Measurements from ENCODE around the gene PPARD. TPM values are rescaled to one million over a fixed set of nuclear protein-coding genes. Genes with fewer than 3 reads are reported as not detected.

PPARD gene
- 7.6 and 9.1 TPM in 2 replicates for total RNA-seq
- polyA plus RNA-seq = 17.4 and 20.4 TPM in 2 replicates

DNA sequence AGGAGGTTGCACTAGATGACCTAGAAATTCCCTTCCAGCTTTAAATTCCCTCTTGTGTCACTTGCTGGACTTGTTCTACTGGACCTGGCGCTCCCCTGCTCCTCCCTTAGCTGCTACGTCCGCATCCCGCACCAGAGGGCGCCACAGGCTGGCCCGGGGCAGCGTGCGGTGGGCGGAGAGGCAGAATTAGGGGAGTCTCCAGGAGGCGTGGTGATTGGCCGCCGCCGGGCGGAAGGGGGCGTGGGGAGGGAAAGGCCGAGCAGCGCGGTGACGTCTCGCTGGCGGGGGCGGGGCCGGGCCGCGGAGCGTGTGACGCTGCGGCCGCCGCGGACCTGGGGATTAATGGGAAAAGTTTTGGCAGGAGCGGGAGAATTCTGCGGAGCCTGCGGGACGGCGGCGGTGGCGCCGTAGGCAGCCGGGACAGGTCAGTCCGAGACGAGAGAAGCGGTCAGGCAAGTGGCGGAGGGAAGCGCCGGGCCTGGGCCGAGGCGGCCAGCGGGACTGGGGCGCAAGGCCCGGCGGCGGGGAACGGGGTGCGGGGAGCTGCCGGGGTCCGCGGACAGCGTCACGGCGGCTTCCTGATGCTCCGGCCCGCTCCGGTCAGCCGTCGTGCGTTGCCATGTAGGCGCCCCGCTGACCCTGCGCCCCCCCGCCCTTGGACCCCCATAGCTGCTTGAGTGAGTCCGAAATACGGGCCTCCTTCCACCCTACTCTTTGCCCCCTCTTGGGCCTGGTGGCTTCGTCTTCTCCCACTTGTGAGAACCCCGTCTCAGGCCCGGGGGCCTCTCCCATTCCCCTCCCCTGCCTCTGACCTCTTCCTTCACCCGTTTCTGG is at the start of gene PPARD:
TSS of gene PPARD (plus strand) at position 301 of the 834 bp plus-strand sequence. CDS start 68,530 bp downstream, outside the sequence.
- Histone ChIP-seq H3K4me3 (peak within 1 kb of the TSS; percentile 90), H2AFZ (peak within 1 kb of the TSS; percentile 46), H4K20me1 (ENCODE audit: insufficient read depth, poor library complexity, severe bottlenecking) (no peaks in the 10 kb centered on the region), H3K27ac (peak within 1 kb of the TSS; percentile 88), H3K79me2 (peaks cover 46% of the 10 kb centered on the region), H3K27me3 (no peaks in the 10 kb centered on the region), H3K9me3 (ENCODE audit: low read depth) (no peaks in the 10 kb centered on the region), H3K4me1 (ENCODE audit: insufficient read depth) (peaks cover 11% of the 10 kb centered on the region), H3K36me3 (replicated peaks; ENCODE audit: insufficient read depth, low read depth) (no peaks in the 10 kb centered on the region), H3K9me2 (replicated peaks; ENCODE audit: insufficient read depth) (no peaks in the 10 kb centered on the region), H3K4me2 (peak within 1 kb of the TSS; percentile 96)
- peak; percentile 98 for DNase-seq (ENCODE audit: low spot score)
- WGBS (ENCODE audit: low lambda C conversion rate, missing lambda C conversion rate) = under 1% methylated on average over 31 of the region's 77 CpGs
- TF ChIP-seq EZH2phosphoT487 (IDR thresholded peaks at IDR 0.05; ENCODE audit: low read depth, severe bottlenecking, unreplicated experiment) = no peak
- TF ChIP-seq CTCF (IDR thresholded peaks at IDR 0.05; ENCODE audit: poor library complexity) = peak; percentile 99
- TF ChIP-seq EZH2 (IDR thresholded peaks at IDR 0.05; ENCODE audit: borderline replicate concordance) = no peak

GRCh38 chr6:35293681-35294080 is 48.7 kb upstream of the PPARD start:
- TF ChIP-seq EZH2 (IDR thresholded peaks at IDR 0.05; ENCODE audit: borderline replicate concordance) (no peak), EZH2phosphoT487 (IDR thresholded peaks at IDR 0.05; ENCODE audit: low read depth, severe bottlenecking, unreplicated experiment) (no peak), CTCF (IDR thresholded peaks at IDR 0.05; ENCODE audit: poor library complexity) (no peak)
- no peak overlapping the region for H2AFZ ChIP-seq
- H3K79me2 ChIP-seq = no peaks in the 10 kb centered on the region
- no peaks in the 10 kb centered on the region for H3K9me2 ChIP-seq (replicated peaks; ENCODE audit: insufficient read depth)
- H3K4me1 ChIP-seq (ENCODE audit: insufficient read depth) = peaks cover 5% of the 10 kb centered on the region
- no peaks in the 10 kb centered on the region for H3K9me3 ChIP-seq (ENCODE audit: low read depth)
- WGBS (ENCODE audit: low lambda C conversion rate, missing lambda C conversion rate) = 94% methylated on average over 9 of the region's 9 CpGs
- DNase-seq (ENCODE audit: low spot score) = no peak
- no peaks in the 10 kb centered on the region for H3K27me3 ChIP-seq
- H4K20me1 ChIP-seq (ENCODE audit: insufficient read depth, poor library complexity, severe bottlenecking) = no peaks in the 10 kb centered on the region
- H3K4me3 ChIP-seq = no peak overlapping the region
- H3K4me2 ChIP-seq = no peak overlapping the region
- H3K36me3 ChIP-seq (replicated peaks; ENCODE audit: insufficient read depth, low read depth) = no peaks in the 10 kb centered on the region
- no peak overlapping the region for H3K27ac ChIP-seq

GRCh38 chr6:35294308-35294945 is 47.9 kb upstream of the PPARD start:
- no peaks in the 10 kb centered on the region for H3K36me3 ChIP-seq (replicated peaks; ENCODE audit: insufficient read depth, low read depth)
- H3K4me2 ChIP-seq = no peak overlapping the region
- peak; percentile 71 for DNase-seq (ENCODE audit: low spot score)
- 51% methylated on average over 10 of the region's 10 CpGs for WGBS (ENCODE audit: low lambda C conversion rate, missing lambda C conversion rate)
- H3K4me1 ChIP-seq (ENCODE audit: insufficient read depth) = peaks cover 5% of the 10 kb centered on the region
- H3K27me3 ChIP-seq = no peaks in the 10 kb centered on the region
- TF ChIP-seq EZH2phosphoT487 (IDR thresholded peaks at IDR 0.05; ENCODE audit: low read depth, severe bottlenecking, unreplicated experiment) (no peak), CTCF (IDR thresholded peaks at IDR 0.05; ENCODE audit: poor library complexity) (peak; percentile 72)
- no peaks in the 10 kb centered on the region for H3K9me3 ChIP-seq (ENCODE audit: low read depth)
- H2AFZ ChIP-seq = no peak overlapping the region
- no peaks in the 10 kb centered on the region for H4K20me1 ChIP-seq (ENCODE audit: insufficient read depth, poor library complexity, severe bottlenecking)
- no peak overlapping the region for H3K27ac ChIP-seq
- no peaks in the 10 kb centered on the region for H3K9me2 ChIP-seq (replicated peaks; ENCODE audit: insufficient read depth)
- no peak overlapping the region for H3K4me3 ChIP-seq
- H3K79me2 ChIP-seq = no peaks in the 10 kb centered on the region
